ENCODE measurements around the gene AQP11.

Gene AQP11

GRCh38 chr11:77593883-77594282 is 4.1 kb downstream of the AQP11 start:
- CTCF ChIA-PET: no interaction called here

GRCh38 chr11:77596626-77597025 is 6.9 kb downstream of the AQP11 start:
- H3K27ac ChIP-seq (ENCODE audit: insufficient read depth in 1 of 2, low read depth in 1 of 2, low read length in 2 of 2, poor library complexity in 1 of 2, severe bottlenecking in 2 of 2): no peak overlapping the region
- 100% methylated on average over 1 of the region's 2 CpGs for whole genome bisulfite sequencing (ENCODE audit: insufficient coverage)
- H3K36me3 ChIP-seq (ENCODE audit: control insufficient read depth in 4 of 4, insufficient read depth in 4 of 4, low read length in 3 of 4): peaks cover 0 to 3% (median under 1%) of the 10 kb centered on the region in 4 experiments
- no peaks in the 10 kb centered on the region for H3K9me3 ChIP-seq (ENCODE audit: control extremely low read depth in 1 of 5, control insufficient read depth in 4 of 5, insufficient read depth in 2 of 5, low read depth in 1 of 5, low read length in 4 of 5)
- no peaks in the 10 kb centered on the region for H3K4me1 ChIP-seq (ENCODE audit: control extremely low read depth in 1 of 4, control insufficient read depth in 4 of 4, insufficient read depth in 4 of 4, low read length in 3 of 4)
- CTCF ChIA-PET: no interaction called here
- no peak for DNase-seq
- no peaks in the 10 kb centered on the region for H3K27me3 ChIP-seq (replicated peaks in 2 of 5; ENCODE audit: control insufficient read depth in 4 of 5, insufficient read depth in 5 of 5, low read length in 4 of 5)
- POLR2A ChIA-PET: no interaction called here
- no peak overlapping the region for H3K4me3 ChIP-seq (ENCODE audit: control insufficient read depth in 1 of 7, extremely low read depth in 1 of 7, insufficient read depth in 4 of 7, low read depth in 2 of 7, low read length in 6 of 7)

More at GRCh38 chr11:77593883-77594282, 4.1 kb downstream of the AQP11 start:
- Histone ChIP-seq H3K27ac (ENCODE audit: insufficient read depth in 1 of 2, low read depth in 1 of 2, low read length in 2 of 2, poor library complexity in 1 of 2, severe bottlenecking in 2 of 2) (no peak overlapping the region), H3K27me3 (replicated peaks in 2 of 5; ENCODE audit: control insufficient read depth in 4 of 5, insufficient read depth in 5 of 5, low read length in 4 of 5) (no peaks in the 10 kb centered on the region), H3K9me3 (ENCODE audit: control extremely low read depth in 1 of 5, control insufficient read depth in 4 of 5, insufficient read depth in 2 of 5, low read depth in 1 of 5, low read length in 4 of 5) (no peaks in the 10 kb centered on the region), H3K4me3 (ENCODE audit: control insufficient read depth in 1 of 7, extremely low read depth in 1 of 7, insufficient read depth in 4 of 7, low read depth in 2 of 7, low read length in 6 of 7) (no peak overlapping the region), H3K36me3 (ENCODE audit: control insufficient read depth in 4 of 4, insufficient read depth in 4 of 4, low read length in 3 of 4) (no peaks in the 10 kb centered on the region), H3K4me1 (ENCODE audit: control extremely low read depth in 1 of 4, control insufficient read depth in 4 of 4, insufficient read depth in 4 of 4, low read length in 3 of 4) (peaks cover 0 to 16% (median 13%) of the 10 kb centered on the region in 4 experiments)
- DNase-seq: no peak
- POLR2A ChIA-PET: interaction anchor here (0.6 kb wide), 1 partner anchor 9 kb away, joined by 5 read pairs; no protein-coding TSS in a partner anchor

DNA sequence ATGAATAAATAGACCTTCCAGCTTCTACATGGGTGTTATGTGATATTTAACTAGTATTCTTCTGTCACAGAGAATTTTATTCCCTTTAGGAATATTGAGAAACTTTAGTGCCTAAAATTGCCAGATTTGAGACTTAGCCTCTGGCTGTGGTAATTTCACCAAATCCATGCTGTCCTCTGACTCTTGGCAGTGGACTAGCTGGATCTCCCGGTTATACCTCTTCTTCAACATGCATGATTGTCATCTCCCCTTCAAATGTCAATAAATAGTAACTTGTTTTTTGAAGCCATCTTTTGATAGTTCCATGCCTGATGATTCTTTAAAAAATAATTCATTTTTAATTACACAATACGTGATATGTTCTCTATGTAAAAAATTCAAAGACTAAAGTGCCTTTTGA is 8.4 kb downstream of the AQP11 start:
- ChIA-PET POLR2A (no interaction called here), CTCF (no interaction called here)
- Histone ChIP-seq H3K27me3 (replicated peaks in 2 of 5; ENCODE audit: control insufficient read depth in 4 of 5, insufficient read depth in 5 of 5, low read length in 4 of 5) (no peaks in the 10 kb centered on the region), H3K4me1 (ENCODE audit: control extremely low read depth in 1 of 4, control insufficient read depth in 4 of 4, insufficient read depth in 4 of 4, low read length in 3 of 4) (no peaks in the 10 kb centered on the region), H3K36me3 (ENCODE audit: control insufficient read depth in 4 of 4, insufficient read depth in 4 of 4, low read length in 3 of 4) (peaks cover 0 to 7% (median 3%) of the 10 kb centered on the region in 4 experiments), H3K4me3 (ENCODE audit: control insufficient read depth in 1 of 7, extremely low read depth in 1 of 7, insufficient read depth in 4 of 7, low read depth in 2 of 7, low read length in 6 of 7) (no peak overlapping the region), H3K27ac (ENCODE audit: insufficient read depth in 1 of 2, low read depth in 1 of 2, low read length in 2 of 2, poor library complexity in 1 of 2, severe bottlenecking in 2 of 2) (no peak overlapping the region), H3K9me3 (ENCODE audit: control extremely low read depth in 1 of 5, control insufficient read depth in 4 of 5, insufficient read depth in 2 of 5, low read depth in 1 of 5, low read length in 4 of 5) (no peaks in the 10 kb centered on the region)
- DNase-seq: no peak
- 100% methylated on average over 2 of the region's 2 CpGs for WGBS (ENCODE audit: insufficient coverage)

- WGBS (ENCODE audit: insufficient coverage): 98% methylated on average over 3 of the region's 3 CpGs
- Histone ChIP-seq H3K27me3 (replicated peaks in 2 of 5; ENCODE audit: control insufficient read depth in 4 of 5, insufficient read depth in 5 of 5, low read length in 4 of 5) (no peaks in the 10 kb centered on the region), H3K4me1 (ENCODE audit: control extremely low read depth in 1 of 4, control insufficient read depth in 4 of 4, insufficient read depth in 4 of 4, low read length in 3 of 4) (no peaks in the 10 kb centered on the region), H3K4me3 (ENCODE audit: control insufficient read depth in 1 of 7, extremely low read depth in 1 of 7, insufficient read depth in 4 of 7, low read depth in 2 of 7, low read length in 6 of 7) (no peak overlapping the region), H3K9me3 (ENCODE audit: control extremely low read depth in 1 of 5, control insufficient read depth in 4 of 5, insufficient read depth in 2 of 5, low read depth in 1 of 5, low read length in 4 of 5) (no peaks in the 10 kb centered on the region), H3K36me3 (ENCODE audit: control insufficient read depth in 4 of 4, insufficient read depth in 4 of 4, low read length in 3 of 4) (peaks cover 6 to 18% (median 8%) of the 10 kb centered on the region in 4 experiments), H3K27ac (ENCODE audit: insufficient read depth in 1 of 2, low read depth in 1 of 2, low read length in 2 of 2, poor library complexity in 1 of 2, severe bottlenecking in 2 of 2) (no peak overlapping the region)
- DNase-seq: peak in 2 of 3 donors; percentile 15 to 40
- ChIA-PET CTCF (interaction anchor here (0.6 to 3.3 kb wide), 3 partner anchors 10 to 55 kb away, joined by 3 to 18 read pairs (median 5); no protein-coding TSS in a partner anchor), POLR2A (interaction anchor here (0.6 kb wide), 1 partner anchor 9 kb away, joined by 5 read pairs; no protein-coding TSS in a partner anchor)
Observed at GRCh38 chr11:77602381-77603088, 12.8 kb downstream of the AQP11 start.

- H3K4me3 ChIP-seq (ENCODE audit: control insufficient read depth in 1 of 7, extremely low read depth in 1 of 7, insufficient read depth in 4 of 7, low read depth in 2 of 7, low read length in 6 of 7): no peak overlapping the region
- H3K36me3 ChIP-seq (ENCODE audit: control insufficient read depth in 4 of 4, insufficient read depth in 4 of 4, low read length in 3 of 4): peaks cover 6 to 25% (median 13%) of the 10 kb centered on the region in 4 experiments
- ChIA-PET CTCF (interaction anchor here (3.3 kb wide), 1 partner anchor 15 kb away, joined by 18 read pairs; no protein-coding TSS in a partner anchor), POLR2A (no interaction called here)
- no peaks in the 10 kb centered on the region for H3K4me1 ChIP-seq (ENCODE audit: control extremely low read depth in 1 of 4, control insufficient read depth in 4 of 4, insufficient read depth in 4 of 4, low read length in 3 of 4)
- no peak overlapping the region for H3K27ac ChIP-seq (ENCODE audit: insufficient read depth in 1 of 2, low read depth in 1 of 2, low read length in 2 of 2, poor library complexity in 1 of 2, severe bottlenecking in 2 of 2)
- H3K27me3 ChIP-seq (replicated peaks in 2 of 5; ENCODE audit: control insufficient read depth in 4 of 5, insufficient read depth in 5 of 5, low read length in 4 of 5): no peaks in the 10 kb centered on the region
- no peak for DNase-seq
- no CpG with 5 or more reads among the region's 2 CpGs for WGBS (ENCODE audit: insufficient coverage)
- H3K9me3 ChIP-seq (ENCODE audit: control extremely low read depth in 1 of 5, control insufficient read depth in 4 of 5, insufficient read depth in 2 of 5, low read depth in 1 of 5, low read length in 4 of 5): no peaks in the 10 kb centered on the region
Observed at GRCh38 chr11:77604281-77604680, 14.5 kb downstream of the AQP11 start.

GRCh38 chr11:77609234-77609633 is 19.5 kb downstream of the AQP11 start:
- Histone ChIP-seq H3K9me3 (ENCODE audit: control extremely low read depth in 1 of 5, control insufficient read depth in 4 of 5, insufficient read depth in 2 of 5, low read depth in 1 of 5, low read length in 4 of 5) (no peaks in the 10 kb centered on the region), H3K27ac (ENCODE audit: insufficient read depth in 1 of 2, low read depth in 1 of 2, low read length in 2 of 2, poor library complexity in 1 of 2, severe bottlenecking in 2 of 2) (no peak overlapping the region), H3K27me3 (replicated peaks in 2 of 5; ENCODE audit: control insufficient read depth in 4 of 5, insufficient read depth in 5 of 5, low read length in 4 of 5) (no peaks in the 10 kb centered on the region), H3K36me3 (ENCODE audit: control insufficient read depth in 4 of 4, insufficient read depth in 4 of 4, low read length in 3 of 4) (peaks cover 14 to 55% (median 34%) of the 10 kb centered on the region in 4 experiments), H3K4me3 (ENCODE audit: control insufficient read depth in 1 of 7, extremely low read depth in 1 of 7, insufficient read depth in 4 of 7, low read depth in 2 of 7, low read length in 6 of 7) (no peak overlapping the region), H3K4me1 (ENCODE audit: control extremely low read depth in 1 of 4, control insufficient read depth in 4 of 4, insufficient read depth in 4 of 4, low read length in 3 of 4) (no peaks in the 10 kb centered on the region)
- CTCF ChIA-PET: no interaction called here
- WGBS (ENCODE audit: insufficient coverage): 80% methylated on average over 1 of the region's 1 CpG
- POLR2A ChIA-PET: interaction anchor here (1.1 kb wide), 1 partner anchor 10 kb away, joined by 3 read pairs; no protein-coding TSS in a partner anchor
- DNase-seq: no peak

DNA sequence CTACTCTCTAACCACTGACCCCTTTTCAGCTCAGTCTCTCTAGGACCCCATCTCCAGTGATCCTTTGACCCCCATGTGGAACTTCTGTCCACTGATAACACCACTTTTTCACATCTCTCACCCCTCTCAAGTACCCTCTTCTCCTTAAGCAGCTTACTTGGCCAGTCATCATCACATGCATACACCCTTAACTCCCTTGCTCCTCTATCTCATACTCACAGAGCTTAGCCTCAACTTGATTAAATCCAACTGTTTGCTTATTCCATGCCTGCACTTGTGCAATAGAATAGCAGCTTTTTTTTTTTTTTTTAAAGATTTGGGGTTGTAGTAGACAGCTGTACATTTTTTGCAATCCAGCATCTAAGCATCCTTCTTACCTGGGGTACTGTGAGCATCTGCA is 22.2 kb downstream of the AQP11 start:
- Histone ChIP-seq H3K27ac (ENCODE audit: insufficient read depth in 1 of 2, low read depth in 1 of 2, low read length in 2 of 2, poor library complexity in 1 of 2, severe bottlenecking in 2 of 2) (no peak overlapping the region), H3K9me3 (ENCODE audit: control extremely low read depth in 1 of 5, control insufficient read depth in 4 of 5, insufficient read depth in 2 of 5, low read depth in 1 of 5, low read length in 4 of 5) (no peaks in the 10 kb centered on the region), H3K27me3 (replicated peaks in 2 of 5; ENCODE audit: control insufficient read depth in 4 of 5, insufficient read depth in 5 of 5, low read length in 4 of 5) (no peaks in the 10 kb centered on the region), H3K4me3 (ENCODE audit: control insufficient read depth in 1 of 7, extremely low read depth in 1 of 7, insufficient read depth in 4 of 7, low read depth in 2 of 7, low read length in 6 of 7) (no peak overlapping the region), H3K36me3 (ENCODE audit: control insufficient read depth in 4 of 4, insufficient read depth in 4 of 4, low read length in 3 of 4) (peaks cover 16 to 70% (median 45%) of the 10 kb centered on the region in 4 experiments), H3K4me1 (ENCODE audit: control extremely low read depth in 1 of 4, control insufficient read depth in 4 of 4, insufficient read depth in 4 of 4, low read length in 3 of 4) (no peaks in the 10 kb centered on the region)
- CTCF ChIA-PET: interaction anchor here (1.2 to 1.7 kb wide), 3 partner anchors 9 to 12 kb away, joined by 4 to 6 read pairs (median 5); no protein-coding TSS in a partner anchor
- POLR2A ChIA-PET: interaction anchor here (0.6 kb wide), 1 partner anchor 70 kb away, joined by 3 read pairs; no protein-coding TSS in a partner anchor
- DNase-seq: no peak

Measured in common myeloid progenitor, CD34-positive (primary cell).